Measurements from ENCODE around the gene PPP2R2D. TPM values are rescaled to one million over a fixed set of nuclear protein-coding genes. Genes with fewer than 3 reads are reported as not detected.
A peak's percentile ranks its signal among the peaks of the same experiment; 100 is the strongest.

Gene PPP2R2D
- total RNA-seq, 1 donor: 23.9 TPM

DNA sequence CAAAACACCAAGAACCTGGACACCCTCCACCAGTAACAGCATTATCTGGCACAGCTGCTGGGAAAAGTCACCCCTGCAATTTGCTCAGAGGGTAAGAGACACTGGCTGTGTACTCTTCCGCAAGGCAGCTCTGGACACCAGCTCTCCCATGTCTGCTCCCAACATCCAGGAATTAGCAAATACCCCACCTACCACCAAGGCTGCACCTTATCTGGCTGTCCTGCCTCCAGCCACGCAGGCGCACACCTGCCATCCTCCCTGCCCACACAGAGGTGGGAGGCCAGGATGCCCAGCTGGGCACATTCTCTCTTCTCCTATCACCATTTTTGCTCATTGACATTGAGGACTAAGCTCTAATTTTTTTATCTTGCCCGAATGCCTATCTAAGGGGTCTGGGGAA, 101.2 kb downstream of the PPP2R2D start:
- Histone ChIP-seq H3K4me2 (ENCODE audit: insufficient read depth, low read length) (peak overlapping the region; percentile 88), H3K79me2 (ENCODE audit: insufficient read depth, low read length) (no peaks in the 10 kb centered on the region), H4K20me1 (ENCODE audit: insufficient read depth, low read length) (no peaks in the 10 kb centered on the region), H3K4me3 (ENCODE audit: insufficient read depth, low read length) (peak overlapping the region; percentile 64), H2AFZ (ENCODE audit: low read length) (no peak overlapping the region), H3K4me1 (ENCODE audit: insufficient read depth, low read length) (no peaks in the 10 kb centered on the region), H3K9me3 (ENCODE audit: low read depth, low read length) (no peaks in the 10 kb centered on the region), H3K36me3 (ENCODE audit: insufficient read depth, low read length) (no peaks in the 10 kb centered on the region), H3K27ac (ENCODE audit: low read depth, low read length) (no peak overlapping the region), H3K27me3 (ENCODE audit: insufficient read depth, low read length) (no peaks in the 10 kb centered on the region)
- DNase-seq (ENCODE audit: insufficient read length, low spot score, missing footprints): no peak
- TF ChIP-seq, protein P1, sequence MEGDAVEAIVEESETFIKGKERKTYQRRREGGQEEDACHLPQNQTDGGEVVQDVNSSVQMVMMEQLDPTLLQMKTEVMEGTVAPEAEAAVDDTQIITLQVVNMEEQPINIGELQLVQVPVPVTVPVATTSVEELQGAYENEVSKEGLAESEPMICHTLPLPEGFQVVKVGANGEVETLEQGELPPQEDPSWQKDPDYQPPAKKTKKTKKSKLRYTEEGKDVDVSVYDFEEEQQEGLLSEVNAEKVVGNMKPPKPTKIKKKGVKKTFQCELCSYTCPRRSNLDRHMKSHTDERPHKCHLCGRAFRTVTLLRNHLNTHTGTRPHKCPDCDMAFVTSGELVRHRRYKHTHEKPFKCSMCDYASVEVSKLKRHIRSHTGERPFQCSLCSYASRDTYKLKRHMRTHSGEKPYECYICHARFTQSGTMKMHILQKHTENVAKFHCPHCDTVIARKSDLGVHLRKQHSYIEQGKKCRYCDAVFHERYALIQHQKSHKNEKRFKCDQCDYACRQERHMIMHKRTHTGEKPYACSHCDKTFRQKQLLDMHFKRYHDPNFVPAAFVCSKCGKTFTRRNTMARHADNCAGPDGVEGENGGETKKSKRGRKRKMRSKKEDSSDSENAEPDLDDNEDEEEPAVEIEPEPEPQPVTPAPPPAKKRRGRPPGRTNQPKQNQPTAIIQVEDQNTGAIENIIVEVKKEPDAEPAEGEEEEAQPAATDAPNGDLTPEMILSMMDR (IDR thresholded peaks at IDR 0.05; ENCODE audit: extremely low read depth, low read depth, low read length): no peak

DNA sequence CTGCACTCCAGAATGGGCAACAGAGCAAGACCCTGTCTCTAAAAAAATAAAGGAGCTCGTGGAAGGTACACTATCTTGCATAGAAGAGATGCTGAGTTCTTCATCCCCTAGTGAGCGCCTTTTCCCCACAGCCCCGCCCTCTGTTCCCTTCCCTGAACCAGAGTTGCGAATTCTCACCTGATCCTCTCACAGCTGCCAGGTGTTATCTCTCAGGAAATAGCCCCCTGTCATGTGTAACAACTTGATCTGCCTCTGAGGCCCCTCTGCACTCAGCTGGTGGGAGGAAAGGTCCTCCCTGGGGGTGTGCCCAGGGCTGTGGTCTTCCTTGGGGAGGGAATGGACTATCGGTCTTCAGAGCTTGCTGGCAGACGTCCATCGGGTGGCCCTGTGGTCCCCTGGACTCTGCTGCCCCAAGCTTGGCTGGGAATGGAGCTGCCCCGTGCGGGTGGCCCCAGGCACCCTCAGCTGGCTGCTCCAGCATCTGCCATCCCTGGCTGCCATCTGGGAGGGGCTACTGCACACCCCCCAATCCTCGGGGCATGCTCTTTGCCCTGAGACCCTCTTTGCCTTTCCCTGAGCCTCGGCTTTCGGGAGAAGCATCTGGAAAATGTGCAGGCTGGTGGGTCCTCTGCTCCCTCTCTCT, 102.6 kb downstream of the PPP2R2D start:
- Histone ChIP-seq H3K79me2 (ENCODE audit: insufficient read depth, low read length) (no peaks in the 10 kb centered on the region), H4K20me1 (ENCODE audit: insufficient read depth, low read length) (no peaks in the 10 kb centered on the region), H2AFZ (ENCODE audit: low read length) (no peak overlapping the region), H3K4me3 (ENCODE audit: insufficient read depth, low read length) (no peak overlapping the region), H3K4me2 (ENCODE audit: insufficient read depth, low read length) (no peak overlapping the region), H3K9me3 (ENCODE audit: low read depth, low read length) (no peaks in the 10 kb centered on the region), H3K27ac (ENCODE audit: low read depth, low read length) (no peak overlapping the region), H3K27me3 (ENCODE audit: insufficient read depth, low read length) (no peaks in the 10 kb centered on the region), H3K36me3 (ENCODE audit: insufficient read depth, low read length) (no peaks in the 10 kb centered on the region), H3K4me1 (ENCODE audit: insufficient read depth, low read length) (no peaks in the 10 kb centered on the region)
- TF ChIP-seq, protein P1 (IDR thresholded peaks at IDR 0.05; ENCODE audit: extremely low read depth, low read depth, low read length): no peak
- DNase-seq (ENCODE audit: insufficient read length, low spot score, missing footprints): no peak

DNA sequence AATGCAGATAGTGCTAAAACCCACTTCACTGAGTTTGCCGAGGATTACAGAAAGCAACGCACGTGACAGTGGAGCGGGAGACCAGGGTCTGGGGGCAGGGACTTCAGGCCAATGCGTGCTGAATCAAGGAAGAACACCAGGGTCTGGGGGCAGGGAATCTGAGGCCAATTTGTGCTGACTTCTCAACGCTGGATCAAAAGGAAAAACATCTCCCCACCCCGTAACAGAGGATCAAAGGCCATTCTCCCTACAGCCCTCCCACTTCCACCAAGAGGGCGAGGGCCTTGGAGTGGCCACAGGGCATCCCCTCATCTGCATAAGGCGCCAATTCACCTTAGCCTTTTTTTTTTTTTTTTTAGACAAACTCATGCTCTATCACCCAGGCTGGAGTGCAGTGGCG, 103.2 kb downstream of the PPP2R2D start:
- no peak overlapping the region for H3K4me2 ChIP-seq (ENCODE audit: insufficient read depth, low read length)
- no peaks in the 10 kb centered on the region for H3K4me1 ChIP-seq (ENCODE audit: insufficient read depth, low read length)
- H3K4me3 ChIP-seq (ENCODE audit: insufficient read depth, low read length): no peak overlapping the region
- H3K36me3 ChIP-seq (ENCODE audit: insufficient read depth, low read length): no peaks in the 10 kb centered on the region
- no peaks in the 10 kb centered on the region for H4K20me1 ChIP-seq (ENCODE audit: insufficient read depth, low read length)
- H3K27me3 ChIP-seq (ENCODE audit: insufficient read depth, low read length): no peaks in the 10 kb centered on the region
- no peaks in the 10 kb centered on the region for H3K9me3 ChIP-seq (ENCODE audit: low read depth, low read length)
- no peak overlapping the region for H3K27ac ChIP-seq (ENCODE audit: low read depth, low read length)
- no peaks in the 10 kb centered on the region for H3K79me2 ChIP-seq (ENCODE audit: insufficient read depth, low read length)
- H2AFZ ChIP-seq (ENCODE audit: low read length): no peak overlapping the region
- TF ChIP-seq, protein P1 (IDR thresholded peaks at IDR 0.05; ENCODE audit: extremely low read depth, low read depth, low read length): no peak
- peak; percentile 21 for DNase-seq (ENCODE audit: insufficient read length, low spot score, missing footprints)

DNA sequence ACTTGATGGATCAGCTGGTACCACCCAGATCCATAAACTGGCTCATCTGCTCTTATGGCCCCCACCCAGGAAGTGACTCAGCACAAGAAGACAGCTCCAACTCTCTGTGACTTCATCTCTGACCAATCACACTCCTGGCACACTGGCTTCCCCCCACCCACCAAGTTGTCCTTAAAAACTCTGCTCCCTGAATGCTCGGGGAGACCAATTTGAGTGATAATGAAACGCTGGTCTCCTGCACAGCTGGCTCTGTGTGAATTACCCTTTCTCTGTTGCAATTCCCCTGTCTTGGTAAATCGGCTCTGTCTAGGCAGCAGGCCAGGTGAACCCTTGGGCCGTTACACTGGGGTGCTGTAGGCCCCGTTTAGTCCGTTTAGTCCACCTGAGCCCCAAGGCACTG, 104.3 kb downstream of the PPP2R2D start:
- Histone ChIP-seq H3K4me1 (ENCODE audit: insufficient read depth, low read length) (no peaks in the 10 kb centered on the region), H3K4me3 (ENCODE audit: insufficient read depth, low read length) (no peak overlapping the region), H4K20me1 (ENCODE audit: insufficient read depth, low read length) (no peaks in the 10 kb centered on the region), H3K79me2 (ENCODE audit: insufficient read depth, low read length) (no peaks in the 10 kb centered on the region), H3K36me3 (ENCODE audit: insufficient read depth, low read length) (no peaks in the 10 kb centered on the region), H2AFZ (ENCODE audit: low read length) (no peak overlapping the region), H3K4me2 (ENCODE audit: insufficient read depth, low read length) (no peak overlapping the region), H3K9me3 (ENCODE audit: low read depth, low read length) (no peaks in the 10 kb centered on the region), H3K27me3 (ENCODE audit: insufficient read depth, low read length) (no peaks in the 10 kb centered on the region), H3K27ac (ENCODE audit: low read depth, low read length) (no peak overlapping the region)
- DNase-seq (ENCODE audit: insufficient read length, low spot score, missing footprints): no peak
- TF ChIP-seq, protein P1 (IDR thresholded peaks at IDR 0.05; ENCODE audit: extremely low read depth, low read depth, low read length): no peak
